K562 (cell line): Measurements from ENCODE around the gene ARL6IP6. TPM values are rescaled to one million over a fixed set of nuclear protein-coding genes. Genes with fewer than 3 reads are reported as not detected.

Experiments used
- ARID4B ChIP-seq: sonication (generic); formaldehyde crosslinking; IDR thresholded peaks from 2 replicates; pipeline ENCODE4 v1.8.0; 2022; ENCODE audit warnings: mild to moderate bottlenecking, missing genetic modification reagents
- BRCA1 ChIP-seq, 2 experiments: fragments of 450-650 bp in 1 of 2; sonication (generic) in 1 of 2; formaldehyde crosslinking in 1 of 2; IDR thresholded peaks; 2 replicates each; pipeline versions ENCODE4 v1.5.0 to v1.6.1; 2017 to 2020; ENCODE audit warnings: mild to moderate bottlenecking in 1 of 2, missing genetic modification reagents in 1 of 2
- CHCHD3 ChIP-seq: fragments of 250-450 bp; sonication (Bioruptor Pico); IDR thresholded peaks from 2 replicates; pipeline ENCODE4 v2.1.2; 2022; ENCODE audit warnings: mild to moderate bottlenecking
- CREBBP ChIP-seq: IDR thresholded peaks from one replicate; pipeline ENCODE4 v1.6.1; 2012; ENCODE audit warnings: low read depth, mild to moderate bottlenecking, control low read depth, inconsistent platforms, low read length
- E2F1 ChIP-seq: sonication (generic); formaldehyde crosslinking; IDR thresholded peaks from 2 replicates; pipeline ENCODE4 v1.8.1; 2023; ENCODE audit warnings: mild to moderate bottlenecking, missing genetic modification reagents, moderate library complexity
- ILK ChIP-seq: fragments of 450-650 bp; IDR thresholded peaks from 2 replicates; pipeline ENCODE4 v1.6.1; 2016; ENCODE audit warnings: missing genetic modification characterization, low read depth, mild to moderate bottlenecking, missing compliant biosample characterization, moderate library complexity, borderline replicate concordance
- MIER1 ChIP-seq: fragments of 450-650 bp; IDR thresholded peaks from 2 replicates; pipeline ENCODE4 v1.6.1; 2016; ENCODE audit warnings: antibody characterized with exemption, mild to moderate bottlenecking, low read depth
- OTX1 ChIP-seq: fragments of 450-650 bp; formaldehyde crosslinking; IDR thresholded peaks from 2 replicates; pipeline ENCODE4 v1.4.0; 2022; ENCODE audit warnings: mild to moderate bottlenecking
- PHF21A ChIP-seq: fragments of 450-650 bp; IDR thresholded peaks from 2 replicates; pipeline ENCODE4 v1.6.1; 2017; ENCODE audit warnings: low read depth, borderline replicate concordance
- PKNOX1 ChIP-seq: fragments of 450-650 bp; IDR thresholded peaks from 2 replicates; pipeline ENCODE4 v1.6.1; 2016
- POLR2AphosphoS5 ChIP-seq: IDR thresholded peaks from 2 replicates; pipeline ENCODE4 v1.6.1; 2011; ENCODE audit warnings: mild to moderate bottlenecking, low read depth, low read length, moderate library complexity; ENCODE audit not compliant: control insufficient read depth, insufficient read depth
- PURB ChIP-seq: sonication (generic); formaldehyde crosslinking; IDR thresholded peaks from 2 replicates; pipeline ENCODE4 v1.9.0; 2021; ENCODE audit warnings: low read depth, mild to moderate bottlenecking, missing genetic modification reagents
- SAP30 ChIP-seq: fragments of 200-600 bp; sonication (generic); IDR thresholded peaks from 2 replicates; pipeline ENCODE4 v1.6.1; 2012; ENCODE audit warnings: borderline replicate concordance, low read depth, mild to moderate bottlenecking, moderate library complexity, low read length, control low read depth, inconsistent platforms; ENCODE audit not compliant: insufficient read depth, poor library complexity, severe bottlenecking
- SETDB1 ChIP-seq: IDR thresholded peaks from one replicate; pipeline ENCODE4 v1.6.1; 2012; ENCODE audit warnings: low read length, control low read depth, inconsistent platforms
- SFPQ ChIP-seq: fragments of 200-400 bp; formaldehyde crosslinking; IDR thresholded peaks from 2 replicates; pipeline ENCODE4 v1.6.1; 2017; ENCODE audit warnings: mild to moderate bottlenecking, low read depth, low read length, moderate library complexity
- ZNF133 ChIP-seq: fragments of 250-450 bp; sonication (Bioruptor Pico); IDR thresholded peaks from 2 replicates; pipeline ENCODE4 v1.4.0; 2020; ENCODE audit warnings: mild to moderate bottlenecking
- ZNF197 ChIP-seq: fragments of 200-800 bp; sonication (Bioruptor generic); IDR thresholded peaks from 2 replicates; pipeline ENCODE4 v1.6.1; 2016; ENCODE audit warnings: low read depth, missing genetic modification characterization, missing compliant biosample characterization
- ZNF785 ChIP-seq: fragments of 250-450 bp; sonication (Bioruptor Pico); IDR thresholded peaks from 2 replicates; pipeline ENCODE4 v1.4.0; 2020; ENCODE audit warnings: mild to moderate bottlenecking
- polyA plus RNA-seq, 8 experiments: library from polyadenylated mRNA; depleted of rRNA in 4 of 8; stranded (reverse) in 5 of 8; unstranded in 3 of 8; fragments of >200 nt; fragmentation: Nextera tagmentation in 2 of 8; fragmentation: Illumina TruSeq in 1 of 8; extraction: Ambion mirVana in 2 of 8; extraction: Trizol in 1 of 8; gene quantifications; 2 replicates each; pipeline versions ENCODE4 v1.2.1 to v1.2.3, GENCODE V29; 2011 to 2014; ENCODE audit warnings: inconsistent platforms in 1 of 8, missing spikeins in 1 of 8
- total RNA-seq, 7 experiments: library from RNA; depleted of rRNA in 6 of 7; stranded (reverse); fragments of >200 nt in 6 of 7; fragmentation: Illumina TruSeq in 2 of 7; extraction: Trizol in 2 of 7; gene quantifications; 2 replicates each; pipeline versions ENCODE4 v1.2.1 to v1.2.3, GENCODE V29; 2011 to 2021; ENCODE audit warnings: low replicate concordance in 1 of 7

Gene ARL6IP6
- total and polyA plus RNA-seq, 9 of the 15 experiments (the other 6 are each of a cell fraction or from before 2014, with no cell fraction given), result 19.2 to 98.5 (median 36.2) TPM

GRCh38 chr2:152718076-152718908 lies at the start of gene ARL6IP6 (continued):
- no peak for TF ChIP-seq ILK (tag)
- peak; percentile 90 for TF ChIP-seq E2F1
- TF ChIP-seq PKNOX1, result no peak
- TF ChIP-seq SAP30, result peak; percentile 94
- TF ChIP-seq ZNF133, result no peak
- TF ChIP-seq ZNF197 (CRISPR knock-in tag), result no peak
- TF ChIP-seq ARID4B (CRISPR knock-in tag), result no peak; the same call in none of the 2 replicates
- TF ChIP-seq SFPQ, result no peak
- no peak for TF ChIP-seq CREBBP
- peak; percentile 76; the same call in 1 of the 2 replicates for TF ChIP-seq MIER1
- TF ChIP-seq CHCHD3, result 0 out of 2 replicates have a peak, but pooled peaks have one; percentile 17
- peak; percentile 81; the same call in 1 of the 2 replicates for TF ChIP-seq OTX1 (CRISPR knock-in tag)
- TF ChIP-seq SETDB1, result no peak
- no peak for TF ChIP-seq PURB (CRISPR knock-in tag)
- peak; percentile 88 for TF ChIP-seq POLR2AphosphoS5
- TF ChIP-seq PHF21A, result no peak
- no peak for TF ChIP-seq BRCA1 (IDR thresholded peaks at IDR 0.05)
- TF ChIP-seq BRCA1 (CRISPR knock-in tag; IDR thresholded peaks at IDR 0.05), result no peak
- no peak for TF ChIP-seq ZNF785 (CRISPR knock-in tag)
